ENCODE results near the gene NUDT3. TPM values are rescaled to one million over a fixed set of nuclear protein-coding genes. Genes with fewer than 3 reads are reported as not detected.

Gene NUDT3
- total RNA-seq, 1 donor from 2014 or later: 16.7 TPM

DNA sequence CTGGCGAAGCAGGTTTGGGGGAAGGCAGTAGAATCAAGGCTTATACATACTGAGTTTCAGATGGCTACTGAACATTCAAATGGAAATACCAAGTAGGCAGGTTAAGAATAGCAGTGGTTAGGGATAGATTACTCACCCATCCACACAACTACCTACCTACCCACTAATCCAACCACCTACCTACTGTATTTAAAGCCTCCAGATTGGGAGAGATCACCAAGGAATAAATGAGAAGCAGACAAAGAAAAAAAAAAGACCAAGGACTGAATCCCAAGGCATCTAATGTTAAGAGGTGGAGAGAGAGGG lies 75.3 kb downstream of the NUDT3 start:
- H3K27ac ChIP-seq (ENCODE audit: low read depth, low read length): no peak overlapping the region
- no peaks in the 10 kb centered on the region for H3K4me1 ChIP-seq (ENCODE audit: insufficient read depth, low read length)
- H3K9ac ChIP-seq (ENCODE audit: low read length): no peak overlapping the region
- Mint-ChIP-seq H3K27ac (ENCODE audit: unreplicated experiment) (no peak overlapping the region), H3K4me3 (ENCODE audit: unreplicated experiment) (no peak overlapping the region), H3K4me1 (ENCODE audit: low read depth, unreplicated experiment) (peaks cover 7% of the 10 kb centered on the region), H3K36me3 (ENCODE audit: low read depth, unreplicated experiment) (no peaks in the 10 kb centered on the region), H3K9me3 (ENCODE audit: unreplicated experiment) (no peaks in the 10 kb centered on the region), H3K27me3 (ENCODE audit: low read depth, unreplicated experiment) (no peaks in the 10 kb centered on the region)
- H3K9me3 ChIP-seq (ENCODE audit: insufficient read depth, low read depth, low read length): no peaks in the 10 kb centered on the region
- no peaks in the 10 kb centered on the region for H3K27me3 ChIP-seq (ENCODE audit: insufficient read depth, low read length)
- no peak overlapping the region for H2AFZ ChIP-seq (ENCODE audit: low read depth, low read length)
- no peak for FAIRE-seq
- no peak overlapping the region for H3K4me3 ChIP-seq (ENCODE audit: insufficient read depth, low read depth, low read length)
- no peak for TF ChIP-seq CTCF (IDR thresholded peaks at IDR 0.05; ENCODE audit: insufficient read depth, low read depth, low read length)
- no peak for TF ChIP-seq EZH2 (IDR thresholded peaks at IDR 0.05; ENCODE audit: insufficient read depth, low read length)
- no peak overlapping the region for H3K4me2 ChIP-seq (ENCODE audit: low read length)
- H3K36me3 ChIP-seq (ENCODE audit: insufficient read depth, low read length): no peaks in the 10 kb centered on the region
- H4K20me1 ChIP-seq (ENCODE audit: insufficient read depth, low read length): peaks cover 52% of the 10 kb centered on the region
- no peak for DNase-seq (ENCODE audit: low read depth)
- H3K79me2 ChIP-seq (ENCODE audit: insufficient read depth, low read length): peaks cover 60% of the 10 kb centered on the region

- H4K20me1 ChIP-seq (ENCODE audit: insufficient read depth, low read length): peaks cover 55% of the 10 kb centered on the region
- TF ChIP-seq EZH2 (IDR thresholded peaks at IDR 0.05; ENCODE audit: insufficient read depth, low read length): no peak
- no peak for TF ChIP-seq CTCF (IDR thresholded peaks at IDR 0.05; ENCODE audit: insufficient read depth, low read depth, low read length)
- Mint-ChIP-seq H3K4me1 (ENCODE audit: low read depth, unreplicated experiment) (peaks cover 7% of the 10 kb centered on the region), H3K36me3 (ENCODE audit: low read depth, unreplicated experiment) (no peaks in the 10 kb centered on the region), H3K9me3 (ENCODE audit: unreplicated experiment) (no peaks in the 10 kb centered on the region), H3K27me3 (ENCODE audit: low read depth, unreplicated experiment) (no peaks in the 10 kb centered on the region), H3K4me3 (ENCODE audit: unreplicated experiment) (no peak overlapping the region), H3K27ac (ENCODE audit: unreplicated experiment) (no peak overlapping the region)
- no peak overlapping the region for H3K27ac ChIP-seq (ENCODE audit: low read depth, low read length)
- no peak overlapping the region for H3K4me2 ChIP-seq (ENCODE audit: low read length)
- H3K4me3 ChIP-seq (ENCODE audit: insufficient read depth, low read depth, low read length): no peak overlapping the region
- no peaks in the 10 kb centered on the region for H3K9me3 ChIP-seq (ENCODE audit: insufficient read depth, low read depth, low read length)
- no peaks in the 10 kb centered on the region for H3K4me1 ChIP-seq (ENCODE audit: insufficient read depth, low read length)
- H3K27me3 ChIP-seq (ENCODE audit: insufficient read depth, low read length): no peaks in the 10 kb centered on the region
- H3K9ac ChIP-seq (ENCODE audit: low read length): no peak overlapping the region
- no peak for FAIRE-seq
- H2AFZ ChIP-seq (ENCODE audit: low read depth, low read length): no peak overlapping the region
- DNase-seq (ENCODE audit: low read depth): no peak
- peaks cover 62% of the 10 kb centered on the region for H3K79me2 ChIP-seq (ENCODE audit: insufficient read depth, low read length)
- H3K36me3 ChIP-seq (ENCODE audit: insufficient read depth, low read length): no peaks in the 10 kb centered on the region
These were observed 75.9 kb downstream of the NUDT3 start for GRCh38 chr6:34316431-34317171.

GRCh38 chr6:34315780-34316179 lies 76.7 kb downstream of the NUDT3 start:
- H3K27me3 Mint-ChIP-seq (ENCODE audit: low read depth, unreplicated experiment): no peaks in the 10 kb centered on the region
- no peak overlapping the region for H3K27ac Mint-ChIP-seq (ENCODE audit: unreplicated experiment)
- Histone ChIP-seq H3K9ac (ENCODE audit: low read length) (no peak overlapping the region), H3K4me1 (ENCODE audit: insufficient read depth, low read length) (no peaks in the 10 kb centered on the region), H3K27me3 (ENCODE audit: insufficient read depth, low read length) (no peaks in the 10 kb centered on the region), H3K27ac (ENCODE audit: low read depth, low read length) (no peak overlapping the region), H4K20me1 (ENCODE audit: insufficient read depth, low read length) (peaks cover 57% of the 10 kb centered on the region), H3K36me3 (ENCODE audit: insufficient read depth, low read length) (no peaks in the 10 kb centered on the region), H3K4me2 (ENCODE audit: low read length) (no peak overlapping the region), H2AFZ (ENCODE audit: low read depth, low read length) (no peak overlapping the region), H3K4me3 (ENCODE audit: insufficient read depth, low read depth, low read length) (no peak overlapping the region), H3K79me2 (ENCODE audit: insufficient read depth, low read length) (peaks cover 65% of the 10 kb centered on the region), H3K9me3 (ENCODE audit: insufficient read depth, low read depth, low read length) (no peaks in the 10 kb centered on the region)
- FAIRE-seq (no peak), DNase-seq (ENCODE audit: low read depth) (no peak)
- no peaks in the 10 kb centered on the region for H3K36me3 Mint-ChIP-seq (ENCODE audit: low read depth, unreplicated experiment)
- TF ChIP-seq CTCF (IDR thresholded peaks at IDR 0.05; ENCODE audit: insufficient read depth, low read depth, low read length): no peak
- TF ChIP-seq EZH2 (IDR thresholded peaks at IDR 0.05; ENCODE audit: insufficient read depth, low read length): no peak
- H3K9me3 Mint-ChIP-seq (ENCODE audit: unreplicated experiment): no peaks in the 10 kb centered on the region
- no peak overlapping the region for H3K4me3 Mint-ChIP-seq (ENCODE audit: unreplicated experiment)
- peaks cover 7% of the 10 kb centered on the region for H3K4me1 Mint-ChIP-seq (ENCODE audit: low read depth, unreplicated experiment)

Measured in astrocyte (in vitro differentiated cells and primary cell).